IMR-90 (cell line): Measurements from ENCODE around the gene MCFD2. TPM values are rescaled to one million over a fixed set of nuclear protein-coding genes. Genes with fewer than 3 reads are reported as not detected.

Source experiments
- ATAC-seq: fragments of 200-7000 bp; cut with Tn5 transposase; 2 replicates; pipeline ENCODE4 v1.9.1; 2020; ENCODE audit warnings: low read depth, mild to moderate bottlenecking, moderate library complexity
- BruUV-seq: library from RNA; stranded (reverse); fragments of 400-500 nt; replicated peaks from 2 replicates; lab custom pipeline; 2021; lab: Mats Ljungman, UMichigan
- CTCF ChIA-PET: fragments of 300-600 bp; formaldehyde crosslinking; extraction: SDS; loops from one replicate; lab custom pipeline; 2021; ENCODE audit warnings: antibody characterized with exemption; lab: Yijun Ruan, JAX
- POLR2A ChIA-PET: fragments of 300-600 bp; sonication (Branson Sonifier 250); formaldehyde crosslinking; loops from one replicate; lab custom pipeline; 2022; ENCODE audit warnings: antibody characterized with exemption; ENCODE audit not compliant: unreplicated experiment; lab: Charles Lee
- DNase-seq: peaks from one replicate; pipeline ENCODE4 v3.0.0; 2013
- H2AFZ ChIP-seq: replicated peaks from 2 replicates; pipeline ENCODE3; 2013; ENCODE audit warnings: low read length, mild to moderate bottlenecking; ENCODE audit not compliant: poor library complexity
- H2AK5ac ChIP-seq: 2 replicates; pipeline ENCODE4 v1.6.1; 2013; ENCODE audit warnings: low read depth, low read length, inconsistent platforms
- H2AK9ac ChIP-seq: replicated peaks from 2 replicates; pipeline ENCODE3; 2013; ENCODE audit warnings: mild to moderate bottlenecking, low read depth, low read length, moderate library complexity; ENCODE audit not compliant: poor library complexity
- H2BK120ac ChIP-seq: 2 replicates; pipeline ENCODE4 v1.6.1; 2013; ENCODE audit warnings: low read depth, low read length, inconsistent platforms
- H2BK15ac ChIP-seq: 3 replicates; pipeline ENCODE4 v1.6.1; 2013; ENCODE audit warnings: low read depth, low read length, inconsistent platforms
- H2BK20ac ChIP-seq: 2 replicates; pipeline ENCODE4 v1.6.1; 2013; ENCODE audit warnings: low read depth, mild to moderate bottlenecking, inconsistent platforms, low read length, moderate library complexity
- H2BK5ac ChIP-seq: 2 replicates; pipeline ENCODE4 v1.6.1; 2013; ENCODE audit warnings: mild to moderate bottlenecking, low read depth, low read length, inconsistent platforms; ENCODE audit not compliant: poor library complexity, severe bottlenecking
- H3K14ac ChIP-seq: replicated peaks from 2 replicates; pipeline ENCODE4 v1.6.1; 2013; ENCODE audit warnings: low read depth, low read length, inconsistent platforms
- H3K18ac ChIP-seq: 2 replicates; pipeline ENCODE4 v1.6.1; 2013; ENCODE audit warnings: low read depth, low read length, control low read depth
- H3K23ac ChIP-seq: 2 replicates; pipeline ENCODE4 v1.6.1; 2013; ENCODE audit warnings: low read depth, low read length, inconsistent platforms
- H3K27ac ChIP-seq: 2 replicates; pipeline ENCODE4 v1.5.1; 2013; ENCODE audit warnings: mild to moderate bottlenecking, control low read depth, low read length; ENCODE audit not compliant: insufficient read depth
- H3K27me3 ChIP-seq: 2 replicates; pipeline ENCODE4 v1.6.1; 2013; ENCODE audit warnings: low read length; ENCODE audit not compliant: control insufficient read depth, insufficient read depth
- H3K36me3 ChIP-seq: 2 replicates; pipeline ENCODE4 v1.6.1; 2013; ENCODE audit warnings: low read length, mixed read lengths; ENCODE audit not compliant: control insufficient read depth, insufficient read depth
- H3K4ac ChIP-seq: 2 replicates; pipeline ENCODE4 v1.6.1; 2013; ENCODE audit warnings: low read depth, low read length, inconsistent platforms
- H3K4me1 ChIP-seq: 2 replicates; pipeline ENCODE4 v1.6.1; 2013; ENCODE audit warnings: low read length, mixed read lengths; ENCODE audit not compliant: control insufficient read depth, insufficient read depth
- H3K4me2 ChIP-seq: 2 replicates; pipeline ENCODE4 v1.6.1; 2013; ENCODE audit warnings: low read depth, mild to moderate bottlenecking, control low read depth, low read length, moderate library complexity
- H3K4me3 ChIP-seq: 2 replicates; pipeline ENCODE4 v1.5.1; 2013; ENCODE audit warnings: low read depth, mild to moderate bottlenecking, control low read depth, low read length, moderate library complexity; ENCODE audit not compliant: insufficient read depth
- H3K56ac ChIP-seq: 2 replicates; pipeline ENCODE4 v1.6.1; 2013; ENCODE audit warnings: low read length, inconsistent platforms; ENCODE audit not compliant: insufficient read depth; ENCODE audit errors: extremely low read depth
- H3K79me1 ChIP-seq, 2 experiments: 2 replicates each; pipeline ENCODE4 v1.6.1; 2013; ENCODE audit warnings: low read length in 2 of 2, inconsistent platforms in 1 of 2, low read depth in 1 of 2
- H3K9ac ChIP-seq: 2 replicates; pipeline ENCODE4 v1.6.1; 2013; ENCODE audit warnings: low read depth, low read length, control low read depth
- H3K9me1 ChIP-seq: 2 replicates; pipeline ENCODE4 v1.6.1; 2013; ENCODE audit warnings: low read length, inconsistent platforms; ENCODE audit not compliant: insufficient read depth
- H3K9me3 ChIP-seq: 2 replicates; pipeline ENCODE4 v1.6.1; 2013; ENCODE audit warnings: low read length; ENCODE audit not compliant: control insufficient read depth, insufficient read depth
- H4K20me1 ChIP-seq: 2 replicates; pipeline ENCODE4 v1.6.1; 2013; ENCODE audit warnings: low read length, inconsistent platforms; ENCODE audit not compliant: insufficient read depth
- H4K5ac ChIP-seq: 2 replicates; pipeline ENCODE4 v1.6.1; 2013; ENCODE audit warnings: mild to moderate bottlenecking, low read depth, low read length, control low read depth
- H4K8ac ChIP-seq, 2 experiments: 2 replicates each; pipeline ENCODE4 v1.6.1; 2013; ENCODE audit warnings: low read depth in 2 of 2, low read length in 2 of 2, control low read depth in 1 of 2, inconsistent platforms in 1 of 2
- H4K91ac ChIP-seq: 2 replicates; pipeline ENCODE4 v1.6.1; 2013; ENCODE audit warnings: low read depth, low read length, inconsistent platforms; ENCODE audit not compliant: insufficient read depth
- CHD1 ChIP-seq: IDR thresholded peaks from 2 replicates; pipeline ENCODE4 v1.6.1; 2012; ENCODE audit warnings: low read depth, low read length, improper control_type of control experiment
- CTCF ChIP-seq: conservative IDR thresholded peaks from 2 replicates; pipeline ENCODE4 v1.5.1; 2012; ENCODE audit warnings: mild to moderate bottlenecking, low read depth, low read length, improper control_type of control experiment
- FOS ChIP-seq: fragments of 150-350 bp; IDR thresholded peaks from 2 replicates; pipeline ENCODE4 v1.6.1; 2016; ENCODE audit warnings: low read depth, low read length
- MAFK ChIP-seq: IDR thresholded peaks from 2 replicates; pipeline ENCODE4 v1.6.1; 2012; ENCODE audit warnings: low read depth, low read length, improper control_type of control experiment
- MAZ ChIP-seq: IDR thresholded peaks from 2 replicates; pipeline ENCODE4 v1.6.1; 2012; ENCODE audit warnings: low read depth, mild to moderate bottlenecking, low read length, improper control_type of control experiment, moderate library complexity, borderline replicate concordance
- MXI1 ChIP-seq: IDR thresholded peaks from 2 replicates; pipeline ENCODE4 v1.6.1; 2012; ENCODE audit warnings: low read depth, mild to moderate bottlenecking, low read length, moderate library complexity, borderline replicate concordance
- NFE2L2 ChIP-seq: fragments of 150-350 bp; IDR thresholded peaks from 2 replicates; pipeline ENCODE4 v1.6.1; 2016; ENCODE audit warnings: low read depth, mild to moderate bottlenecking, low read length
- POLR2A ChIP-seq: IDR thresholded peaks from 2 replicates; pipeline ENCODE4 v1.6.1; 2012; ENCODE audit warnings: mild to moderate bottlenecking, low read depth, low read length
- RAD21 ChIP-seq: IDR thresholded peaks from 2 replicates; pipeline ENCODE4 v1.6.1; 2012; ENCODE audit warnings: low read length, improper control_type of control experiment
- RCOR1 ChIP-seq: IDR thresholded peaks from 2 replicates; pipeline ENCODE4 v1.6.1; 2012; ENCODE audit warnings: mild to moderate bottlenecking, low read length, improper control_type of control experiment; ENCODE audit not compliant: insufficient replicate concordance
- RFX5 ChIP-seq: IDR thresholded peaks from 2 replicates; pipeline ENCODE4 v1.8.0; 2012; ENCODE audit warnings: low read depth, mild to moderate bottlenecking, low read length, moderate library complexity
- SMC3 ChIP-seq: fragments of 150-350 bp; IDR thresholded peaks from 2 replicates; pipeline ENCODE4 v1.6.1; 2016; ENCODE audit warnings: low read depth, mild to moderate bottlenecking, antibody characterized with exemption, low read length, moderate library complexity
- WGBS, 2 experiments: methylation state at CpG; one replicate each; pipeline versions ENCODE4 v1.1.5 to v1.1.7; 2013; ENCODE audit warnings: missing lambda C conversion rate in 2 of 2; ENCODE audit not compliant: insufficient read length in 1 of 2; ENCODE audit errors: extremely low coverage in 2 of 2; 5-methylcytosine and 5-hydroxymethylcytosine counted together
- dilution Hi-C: fragments of 300-500 bp; cut with HindIII; formaldehyde crosslinking; loops from one replicate; pipeline ENCODE4 v1.14.3; 2018; ENCODE audit warnings: low sequenced_read_pairs; ENCODE audit not compliant: unreplicated experiment
- in situ Hi-C: fragments of 300-500 bp; cut with MboI; formaldehyde crosslinking; loops from 3 replicates; pipeline ENCODE4 v1.14.3; 2019; ENCODE audit warnings: low sequenced_read_pairs, inconsistent platforms, mixed read lengths
- intact Hi-C: fragments of 100-400 bp; cut with micrococcal nuclease; formaldehyde crosslinking; loops from 2 replicates; pipeline ENCODE4 v1.10.0; 2022
- polyA plus RNA-seq, 3 experiments: library from polyadenylated mRNA; depleted of rRNA; stranded (reverse); fragments of >200 nt; gene quantifications; 2 replicates each; pipeline ENCODE4 v1.2.3, GENCODE V29; 2012; ENCODE audit warnings: low replicate concordance in 1 of 3
- total RNA-seq: library from RNA; depleted of rRNA; stranded (reverse); fragments of >200 nt; gene quantifications from 2 replicates; pipeline ENCODE4 v1.2.3, GENCODE V29; 2012
- TF ChIP-seq, protein P1 (sequence below): fragments of 150-350 bp; IDR thresholded peaks from 2 replicates; pipeline ENCODE4 v1.6.1; 2016; ENCODE audit warnings: low read depth, mild to moderate bottlenecking, low read length, moderate library complexity, borderline replicate concordance
- TF ChIP-seq, protein P2 (sequence below): fragments of 150-350 bp; IDR thresholded peaks from 2 replicates; pipeline ENCODE4 v1.6.1; 2017; ENCODE audit warnings: mild to moderate bottlenecking, antibody characterized with exemption, low read length, low read depth

MCFD2 gene
- total and polyA plus RNA-seq, 2 of the 4 experiments (the other 2 are of a cell fraction) = 145 to 177 TPM

DNA sequence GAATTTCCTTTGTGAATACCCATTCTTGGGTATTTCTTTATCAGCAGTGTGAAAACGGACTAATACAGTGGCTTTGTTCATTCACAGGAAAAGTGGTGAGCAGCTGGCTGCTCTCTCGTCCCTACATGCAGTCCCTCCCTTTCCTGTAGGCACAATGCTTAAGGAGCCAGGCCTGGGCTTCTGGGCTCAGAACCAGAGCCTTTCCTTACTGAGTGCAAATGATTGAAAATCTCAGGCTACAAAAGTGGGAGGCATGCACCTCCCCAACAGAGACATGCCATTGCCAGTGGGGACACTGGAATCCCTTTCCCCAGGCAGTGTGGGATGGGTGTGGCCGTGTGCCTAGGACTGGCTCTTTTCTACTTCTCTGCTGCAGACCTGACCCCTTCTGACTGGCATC lies 61.3 kb downstream of the MCFD2 start:
- peak overlapping the region; percentile 80 for H3K23ac ChIP-seq
- no peak for ATAC-seq
- H2BK15ac ChIP-seq = peak overlapping the region; percentile 96
- peaks cover 12 to 50% of the 10 kb centered on the region in 2 experiments for H3K79me1 ChIP-seq
- ChIA-PET CTCF (no interaction called here), POLR2A (no interaction called here)
- peak overlapping the region; percentile 96 for H3K56ac ChIP-seq
- H3K4ac ChIP-seq = peak overlapping the region; percentile 99
- no TSS peak for BruUV-seq
- TF ChIP-seq, protein P1, sequence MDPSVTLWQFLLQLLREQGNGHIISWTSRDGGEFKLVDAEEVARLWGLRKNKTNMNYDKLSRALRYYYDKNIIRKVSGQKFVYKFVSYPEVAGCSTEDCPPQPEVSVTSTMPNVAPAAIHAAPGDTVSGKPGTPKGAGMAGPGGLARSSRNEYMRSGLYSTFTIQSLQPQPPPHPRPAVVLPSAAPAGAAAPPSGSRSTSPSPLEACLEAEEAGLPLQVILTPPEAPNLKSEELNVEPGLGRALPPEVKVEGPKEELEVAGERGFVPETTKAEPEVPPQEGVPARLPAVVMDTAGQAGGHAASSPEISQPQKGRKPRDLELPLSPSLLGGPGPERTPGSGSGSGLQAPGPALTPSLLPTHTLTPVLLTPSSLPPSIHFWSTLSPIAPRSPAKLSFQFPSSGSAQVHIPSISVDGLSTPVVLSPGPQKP = no peak
- TF ChIP-seq CHD1 = no peak
- TF ChIP-seq RFX5 = no peak
- TF ChIP-seq RCOR1 = no peak
- TF ChIP-seq MAFK = no peak
- TF ChIP-seq MXI1 = no peak
- no peak for TF ChIP-seq NFE2L2
- TF ChIP-seq CTCF = no peak
- no peak for TF ChIP-seq POLR2A
- no peak for TF ChIP-seq SMC3
- TF ChIP-seq, protein P2, sequence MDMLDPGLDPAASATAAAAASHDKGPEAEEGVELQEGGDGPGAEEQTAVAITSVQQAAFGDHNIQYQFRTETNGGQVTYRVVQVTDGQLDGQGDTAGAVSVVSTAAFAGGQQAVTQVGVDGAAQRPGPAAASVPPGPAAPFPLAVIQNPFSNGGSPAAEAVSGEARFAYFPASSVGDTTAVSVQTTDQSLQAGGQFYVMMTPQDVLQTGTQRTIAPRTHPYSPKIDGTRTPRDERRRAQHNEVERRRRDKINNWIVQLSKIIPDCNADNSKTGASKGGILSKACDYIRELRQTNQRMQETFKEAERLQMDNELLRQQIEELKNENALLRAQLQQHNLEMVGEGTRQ = no peak
- no peak for TF ChIP-seq FOS
- TF ChIP-seq MAZ = no peak
- TF ChIP-seq RAD21 = no peak
- peak overlapping the region; percentile 98 for H2AK5ac ChIP-seq
- H2BK20ac ChIP-seq = peak overlapping the region; percentile 99
- H3K27me3 ChIP-seq = no peaks in the 10 kb centered on the region
- peak overlapping the region; percentile 99 for H2BK120ac ChIP-seq
- in situ Hi-C loops = no loop called here
- H3K14ac ChIP-seq = peak overlapping the region; percentile 97
- peak overlapping the region; percentile 99 for H3K27ac ChIP-seq
- dilution Hi-C loops = no loop called here
- H2AK9ac ChIP-seq = peak overlapping the region; percentile 42
- DNase-seq = no peak
- no peaks in the 10 kb centered on the region for H4K20me1 ChIP-seq
- no peak overlapping the region for H3K4me2 ChIP-seq
- H3K4me1 ChIP-seq = peaks cover 54% of the 10 kb centered on the region
- intact Hi-C loops = no loop called here
- H3K9me1 ChIP-seq = peaks cover 32% of the 10 kb centered on the region
- H2AFZ ChIP-seq = peak overlapping the region; percentile 58
- H4K91ac ChIP-seq = peak overlapping the region; percentile 99
- H4K5ac ChIP-seq = peak overlapping the region; percentile 98
- no peak overlapping the region for H3K4me3 ChIP-seq
- H3K9ac ChIP-seq = peak overlapping the region; percentile 77; the same call in 1 of the 2 replicates
- peaks cover 3% of the 10 kb centered on the region; the same call in 1 of the 2 replicates for H3K9me3 ChIP-seq
- peak overlapping the region; percentile 94 to 97 for H4K8ac ChIP-seq
- H2BK5ac ChIP-seq = peak overlapping the region; percentile 100
- H3K36me3 ChIP-seq = no peaks in the 10 kb centered on the region
- no CpG with 5 or more reads among the region's 3 CpGs for WGBS, 2 experiments
- H3K18ac ChIP-seq = peak overlapping the region; percentile 96
